NCI-H82 treated with DMSO at 0.1 percent for 48 hours (cell line): ENCODE results near the gene RASA4B.
"Not testable (repeated sequence)": the region's sequence is repeated elsewhere in the genome, so short reads cannot be mapped to it uniquely, and the experiment has no call there.

Experiments used
- DNase-seq: peaks from one replicate; lab custom pipeline; 2025; ENCODE audit not compliant: unreplicated experiment; lab: John Stamatoyannopoulos, UW

RASA4B gene

DNA sequence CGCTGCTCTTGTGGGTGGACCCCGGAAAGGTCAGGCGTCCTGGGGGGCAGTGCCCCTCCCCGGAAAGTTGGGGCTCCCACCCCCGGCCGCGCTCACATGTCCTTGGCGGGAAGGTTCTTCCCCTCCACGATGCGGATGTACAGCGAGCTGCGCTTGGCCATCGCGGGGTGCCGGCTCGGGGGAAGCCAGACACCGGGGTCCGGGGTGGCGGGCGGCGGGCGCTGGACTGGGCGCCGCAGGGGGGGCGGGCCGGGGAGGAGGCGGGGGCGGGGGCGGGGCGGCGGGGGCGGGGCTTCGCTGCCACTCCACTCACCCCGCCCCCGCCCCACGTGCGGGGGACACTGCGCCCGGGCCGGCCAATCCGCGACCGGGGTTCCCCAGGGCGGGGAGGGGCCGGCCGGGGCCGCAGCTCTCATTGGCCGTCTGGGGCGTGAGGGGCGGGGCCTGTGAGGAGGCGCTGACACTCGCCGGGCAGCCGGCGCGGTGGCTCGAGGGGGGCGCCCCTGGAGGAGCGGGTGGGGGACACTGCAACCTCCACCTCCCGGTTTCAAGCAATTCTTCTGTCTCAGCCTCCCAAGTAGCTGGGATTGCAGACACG is at the start of gene RASA4B:
Gene RASA4B, minus strand, starts transcription at position 228 of the 598 bp plus-strand sequence. Its CDS starts 67 bp downstream, at position 161.
- DNase-seq, result not testable (repeated sequence)

DNA sequence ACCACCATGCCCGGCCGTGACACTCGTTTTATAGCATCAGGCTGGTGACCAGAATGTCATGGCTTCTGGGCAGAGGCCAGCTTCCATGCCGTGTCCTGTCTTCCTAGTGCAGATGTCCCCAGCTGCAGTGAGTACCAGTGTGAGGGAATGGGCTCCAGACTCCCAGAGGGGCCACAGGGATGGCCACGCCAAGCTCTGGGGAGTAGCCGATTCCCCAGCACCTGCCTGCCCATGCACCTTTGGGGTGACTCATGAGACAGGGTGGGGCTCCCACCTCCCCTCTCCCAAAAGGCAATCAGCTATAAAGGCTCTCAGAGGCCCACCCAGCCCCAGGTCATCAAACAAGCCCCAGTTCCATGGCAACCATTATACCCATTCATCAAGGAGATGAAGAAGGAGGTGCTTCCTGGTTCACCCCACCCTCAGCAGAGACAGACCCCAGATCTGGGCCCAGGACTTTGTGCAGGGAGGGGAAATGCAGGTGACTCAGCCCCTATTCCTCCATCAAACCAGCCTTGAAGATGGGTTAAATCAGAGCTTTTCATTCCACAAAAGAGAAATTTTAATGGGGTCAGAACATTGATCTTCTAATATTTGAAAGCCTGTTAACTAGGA is 33.3 kb upstream of the RASA4B start, which contains the start of gene SPDYE2:
Gene SPDYE2, plus strand, starts transcription at position 419 of the 615 bp plus-strand sequence. CDS start 2,030 bp downstream, outside the sequence.
- DNase-seq, result not testable (repeated sequence)

DNA sequence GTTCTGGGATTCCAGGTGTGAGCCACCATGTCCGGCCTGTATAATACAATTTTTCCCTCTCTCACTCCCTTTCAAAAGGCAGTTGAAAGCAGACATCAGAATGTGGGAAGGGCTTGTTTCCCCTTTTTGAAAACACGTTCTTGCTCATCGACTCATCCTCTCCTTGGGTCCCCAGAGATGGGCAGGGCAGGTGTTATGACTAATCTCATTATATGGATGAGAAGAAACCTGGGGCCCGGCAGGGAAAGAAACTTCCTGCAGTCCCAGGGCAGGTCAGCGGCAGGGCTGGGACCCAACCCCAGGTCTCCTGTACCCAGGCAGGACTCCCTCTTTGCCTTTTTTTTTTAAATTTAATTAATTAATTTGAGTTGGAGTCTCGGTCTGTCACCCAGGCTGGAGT is 28.8 kb upstream of the RASA4B start:
- DNase-seq, result not testable (repeated sequence)

DNA sequence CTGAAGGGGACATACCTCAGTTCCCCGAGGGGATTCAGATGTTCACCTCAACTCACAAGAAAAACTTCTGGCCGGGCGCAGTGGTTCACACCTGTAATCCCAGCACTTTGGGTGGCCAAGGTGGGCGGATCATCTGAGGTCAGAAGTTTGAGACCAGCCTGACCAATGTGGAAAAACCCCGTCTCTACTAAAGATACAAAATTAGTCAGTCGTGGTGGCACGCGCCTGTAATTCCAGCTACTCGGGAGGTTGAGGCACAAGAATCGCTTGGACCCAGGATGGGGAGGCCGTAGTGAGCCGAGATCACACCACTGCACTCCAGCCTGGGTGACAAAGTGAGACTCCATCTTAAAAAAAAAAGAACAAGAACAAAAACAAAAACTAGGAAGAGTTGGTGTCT is 27.7 kb upstream of the RASA4B start:
- DNase-seq, result not testable (repeated sequence)

DNA sequence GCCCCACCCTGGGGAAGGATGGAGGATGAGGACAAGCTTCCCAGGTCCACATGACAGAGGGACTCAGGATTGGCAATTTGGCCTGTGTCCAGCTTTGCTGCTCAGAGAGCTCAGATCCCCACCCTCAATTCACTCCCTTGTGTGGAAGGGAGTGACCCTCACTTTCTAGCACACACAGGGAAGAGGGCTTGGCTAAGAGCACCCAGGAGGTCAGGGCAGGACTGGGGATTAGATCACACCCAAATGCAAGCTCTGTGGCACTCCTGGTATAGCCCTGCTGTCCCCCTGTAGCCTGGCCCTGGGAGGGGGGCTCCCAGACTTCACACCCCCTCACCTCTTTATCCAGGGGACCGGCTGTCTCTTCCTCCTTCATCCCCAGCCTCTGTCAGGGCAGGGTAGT is 26.8 kb upstream of the RASA4B start:
- DNase-seq, result not testable (repeated sequence)

DNA sequence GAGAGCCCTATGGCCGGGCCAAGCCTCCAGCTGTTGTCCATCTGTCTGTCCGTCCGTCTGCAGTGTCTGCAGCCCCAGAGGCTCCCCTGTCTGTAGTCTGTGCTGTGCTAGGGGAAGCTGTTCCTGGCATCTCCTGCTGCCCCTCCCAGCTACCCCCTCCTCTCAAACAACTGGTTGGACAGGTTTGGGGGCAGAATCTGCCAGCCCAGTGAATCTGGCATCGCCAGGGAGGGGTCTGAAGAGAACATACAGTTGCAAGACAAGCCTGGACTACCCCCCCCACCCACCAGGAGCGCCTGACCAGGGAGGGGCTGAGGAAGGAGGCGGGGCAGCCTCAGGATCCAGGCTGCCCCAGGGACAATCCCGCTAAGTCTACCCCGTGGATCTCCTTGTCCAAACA is 26.0 kb upstream of the RASA4B start, which contains the start of gene UPK3BL2:
Gene UPK3BL2, minus strand, starts transcription at position 101 of the 400 bp plus-strand sequence. Its CDS starts 60 bp downstream, at position 41.
- not testable (repeated sequence) for DNase-seq

DNA sequence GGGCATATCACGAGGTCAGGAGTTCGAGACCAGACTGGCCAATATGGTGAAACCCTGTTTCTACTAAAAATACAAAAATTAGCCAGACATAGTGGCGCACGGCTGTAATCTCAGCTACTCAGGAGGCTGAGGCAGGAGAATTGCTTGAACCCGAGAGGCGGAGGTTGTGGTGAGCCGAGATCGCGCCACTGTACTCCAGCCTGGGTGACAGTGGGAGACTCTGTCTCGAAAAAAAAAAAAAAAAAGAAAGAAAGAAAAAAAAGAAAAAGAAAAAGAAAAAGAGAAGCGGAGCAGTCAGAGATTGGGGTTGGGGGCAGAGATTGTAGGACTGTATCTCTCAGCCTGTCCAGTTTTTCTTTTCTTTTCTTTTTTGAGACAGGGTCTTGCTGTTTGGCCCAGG is 25.2 kb upstream of the RASA4B start:
- not testable (repeated sequence) for DNase-seq

DNA sequence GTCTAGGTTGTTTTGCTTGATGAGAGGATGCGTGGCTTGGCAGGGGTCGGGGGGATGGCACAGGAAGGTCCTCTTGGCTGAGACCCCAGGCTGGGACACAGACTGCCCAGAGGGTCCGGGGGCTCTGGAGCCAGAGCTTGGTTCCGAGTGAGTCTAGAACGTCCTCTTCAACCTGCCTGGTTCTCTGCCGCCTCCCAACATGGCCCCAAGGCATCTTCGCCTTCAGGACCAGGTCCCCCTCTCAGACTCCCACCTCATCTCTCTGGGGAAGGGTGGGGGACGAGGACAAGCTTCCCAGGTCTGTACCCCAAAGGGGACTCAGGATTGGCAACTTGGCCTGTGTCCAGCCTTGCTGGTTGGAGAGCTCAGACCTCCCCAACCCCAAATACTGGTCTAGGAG is 24.5 kb upstream of the RASA4B start:
- DNase-seq, result not testable (repeated sequence)

DNA sequence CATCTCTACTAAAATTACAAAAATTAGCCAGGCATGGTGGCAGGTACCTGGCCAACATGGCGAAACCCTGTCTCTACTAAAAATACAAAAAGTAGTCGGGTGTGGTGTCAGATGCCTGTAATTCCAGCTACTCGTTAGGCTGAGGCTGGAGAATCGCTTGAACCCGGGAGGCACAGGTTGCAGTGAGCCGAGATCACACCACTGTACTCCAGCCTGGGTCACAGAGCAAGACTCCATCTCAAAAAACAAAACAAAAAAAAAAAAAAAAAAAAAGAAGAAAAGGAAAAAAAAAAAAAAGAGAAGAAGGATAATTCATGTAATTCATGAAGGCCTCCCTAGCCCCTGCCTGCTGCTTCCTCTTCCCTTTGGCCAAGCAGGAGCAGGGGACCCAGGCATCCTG is 23.0 kb upstream of the RASA4B start:
- DNase-seq, result not testable (repeated sequence)

DNA sequence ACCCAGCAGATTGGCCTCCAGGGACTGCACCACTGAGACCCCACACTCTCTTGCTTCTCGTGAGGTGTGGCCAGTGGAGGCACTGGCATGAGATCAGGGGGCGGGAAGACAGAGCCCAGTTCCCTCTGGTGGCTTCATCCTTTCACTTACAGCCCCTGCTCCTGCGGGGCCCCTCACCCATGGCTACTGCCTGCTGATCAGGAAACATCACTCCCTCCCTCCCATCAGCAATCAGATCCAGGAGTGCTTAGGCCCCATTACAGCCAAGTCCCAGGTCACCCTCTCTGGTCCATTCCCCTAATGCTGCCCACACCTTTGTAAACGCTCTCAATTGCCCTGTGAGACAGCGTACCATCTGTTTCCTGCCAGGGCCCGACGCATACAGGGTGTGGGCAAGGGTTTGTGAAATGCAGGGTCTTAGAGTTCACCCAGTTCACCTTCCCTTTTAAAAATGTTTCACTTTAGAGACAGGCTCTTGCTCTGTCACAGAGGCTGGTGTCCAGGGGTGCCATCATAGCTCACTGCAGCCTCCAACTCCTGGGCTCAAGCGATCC is 17.6 kb upstream of the RASA4B start:
- not testable (repeated sequence) for DNase-seq

DNA sequence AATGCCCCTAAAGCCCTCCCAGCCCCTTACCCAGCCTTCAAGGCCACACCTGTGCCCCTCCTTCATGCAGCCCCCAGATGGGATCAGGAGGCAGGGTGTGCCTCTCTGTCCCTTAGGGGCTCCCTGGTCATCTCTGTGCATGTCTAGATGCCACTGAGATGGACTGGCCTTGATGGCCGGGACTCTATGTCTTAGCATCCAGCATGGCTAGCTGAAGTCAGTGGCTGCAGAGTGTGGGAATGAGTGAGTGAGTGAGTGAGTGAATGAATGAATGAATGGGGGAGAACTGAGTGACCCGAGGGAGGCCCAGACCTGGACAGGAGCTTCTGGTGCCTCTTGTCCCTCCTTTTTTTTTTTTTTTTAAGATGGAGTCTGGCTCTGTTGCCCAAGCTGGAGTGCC is 14.6 kb upstream of the RASA4B start:
- DNase-seq, result not testable (repeated sequence)

DNA sequence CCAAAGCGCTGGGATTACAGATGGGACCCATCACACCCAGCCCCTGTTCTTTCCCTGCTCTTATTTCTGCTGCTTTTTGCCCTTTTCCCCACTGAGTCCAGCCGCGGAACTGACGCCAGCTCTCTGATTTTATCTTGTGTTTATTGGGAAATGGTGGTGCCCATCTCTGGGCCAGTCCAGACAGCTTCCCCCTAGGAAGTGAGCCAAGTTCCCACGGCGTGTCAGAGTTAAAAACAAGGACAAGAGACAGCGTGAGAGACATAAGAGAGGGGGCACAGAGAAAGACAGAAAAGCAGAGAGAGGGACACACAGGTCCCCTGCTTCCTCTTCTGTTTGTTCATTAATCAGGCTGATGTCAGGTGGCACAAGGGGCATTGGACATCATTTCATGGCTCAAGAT is 14.0 kb upstream of the RASA4B start:
- DNase-seq, result not testable (repeated sequence)

DNA sequence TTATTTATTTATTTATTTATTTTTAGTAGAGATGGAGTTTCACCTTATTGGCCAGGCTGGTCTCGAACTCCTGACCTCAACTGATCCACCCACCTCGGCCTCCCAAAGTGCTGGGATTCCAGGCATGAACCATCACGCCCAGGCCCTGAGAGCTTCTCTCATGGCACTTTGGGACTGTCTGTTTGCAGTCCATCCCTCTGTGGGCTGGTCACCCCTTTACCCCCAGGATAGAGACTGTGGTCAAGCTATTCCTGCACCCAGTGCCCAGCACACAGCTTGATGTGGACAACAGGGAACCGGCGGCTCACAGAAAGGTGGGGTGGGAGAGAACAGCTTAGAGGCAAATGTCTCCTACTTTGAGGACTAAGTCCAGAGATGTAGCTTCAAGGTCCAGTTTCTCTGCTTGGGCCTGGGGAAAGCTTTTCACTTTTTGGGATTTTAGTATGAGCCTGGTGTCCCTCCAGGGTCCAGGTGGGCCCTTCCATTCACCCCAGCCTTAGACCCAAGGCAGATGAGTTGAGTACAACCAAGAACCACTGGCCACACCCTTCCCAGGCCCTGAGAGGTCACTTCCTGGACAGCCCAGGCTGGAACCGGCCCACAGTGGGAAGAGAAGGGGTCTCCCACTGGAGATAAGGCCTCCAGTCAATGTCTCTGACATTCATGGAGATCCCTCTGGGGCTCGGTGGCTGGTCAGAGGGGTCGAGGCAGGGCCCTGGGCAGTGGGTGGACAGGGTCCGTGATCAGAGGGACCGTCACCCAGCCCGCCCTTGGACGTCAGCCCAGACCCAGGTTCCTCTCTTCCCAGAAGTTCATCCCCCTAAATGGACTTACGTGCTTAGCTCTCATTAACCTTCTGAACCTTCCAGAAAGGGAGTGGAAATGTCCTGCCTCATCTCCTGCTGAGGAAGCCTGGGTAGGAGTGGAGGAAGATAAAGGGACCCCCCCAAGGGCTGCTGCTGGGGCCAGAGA is 10.5 kb upstream of the RASA4B start:
- DNase-seq, result not testable (repeated sequence)

DNA sequence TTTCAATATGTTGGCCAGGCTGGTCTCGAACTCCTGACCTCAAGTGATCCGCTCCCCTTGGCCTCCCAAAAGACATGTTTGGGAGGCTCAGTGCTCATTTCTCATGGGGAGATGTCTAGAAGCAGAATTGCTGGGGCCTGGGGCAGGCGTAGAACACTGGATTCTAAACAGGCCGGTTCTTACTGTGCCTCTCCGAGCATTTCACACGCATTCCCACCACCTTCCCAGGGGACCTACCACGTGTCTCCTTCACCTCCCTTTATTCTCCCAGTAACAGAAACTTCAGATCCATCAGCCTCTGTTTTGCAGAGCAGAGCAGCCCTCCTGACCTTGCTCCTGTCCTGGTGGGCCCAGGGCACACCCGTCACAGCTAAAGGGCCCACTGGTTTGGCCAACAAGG is 9.6 kb upstream of the RASA4B start:
- not testable (repeated sequence) for DNase-seq

DNA sequence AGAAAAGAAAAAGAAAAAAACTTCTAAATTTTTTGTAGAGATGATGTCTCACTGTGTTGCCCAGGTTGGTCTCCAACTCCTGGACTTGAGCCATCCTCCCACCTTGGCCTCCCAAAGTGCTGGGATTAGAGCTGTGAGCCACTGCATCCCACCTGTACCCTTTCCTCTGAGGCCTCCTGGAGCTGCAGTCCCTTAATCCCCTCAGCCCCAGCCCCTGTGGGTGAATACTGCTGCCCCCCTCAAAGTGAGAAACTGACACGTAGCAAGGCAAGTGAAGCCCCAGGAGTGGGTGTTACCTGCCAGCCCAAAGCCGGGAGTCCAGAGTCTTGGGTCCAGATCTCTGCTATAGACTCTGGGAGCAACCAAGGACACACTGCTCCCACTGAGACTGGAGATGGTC is 7.2 kb upstream of the RASA4B start:
- not testable (repeated sequence) for DNase-seq

DNA sequence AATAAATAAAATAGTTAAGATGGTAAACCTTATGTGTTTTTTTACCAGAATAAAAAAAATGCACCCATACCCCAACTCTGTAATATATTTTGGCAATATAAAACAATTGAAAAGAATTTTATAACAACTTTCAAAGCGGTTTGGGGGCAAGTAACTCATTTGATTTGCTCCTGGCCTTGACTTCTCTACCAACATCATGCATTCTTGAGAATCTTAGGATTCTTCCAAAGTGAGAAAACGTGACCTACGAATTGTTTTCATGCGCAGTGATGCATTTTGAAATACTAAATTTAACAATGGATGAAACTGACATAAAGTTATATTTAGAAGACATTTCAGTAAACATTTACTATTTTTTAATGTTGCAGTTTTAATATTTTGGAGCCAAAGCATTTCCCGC is 3.2 kb upstream of the RASA4B start:
- DNase-seq, result not testable (repeated sequence)

DNA sequence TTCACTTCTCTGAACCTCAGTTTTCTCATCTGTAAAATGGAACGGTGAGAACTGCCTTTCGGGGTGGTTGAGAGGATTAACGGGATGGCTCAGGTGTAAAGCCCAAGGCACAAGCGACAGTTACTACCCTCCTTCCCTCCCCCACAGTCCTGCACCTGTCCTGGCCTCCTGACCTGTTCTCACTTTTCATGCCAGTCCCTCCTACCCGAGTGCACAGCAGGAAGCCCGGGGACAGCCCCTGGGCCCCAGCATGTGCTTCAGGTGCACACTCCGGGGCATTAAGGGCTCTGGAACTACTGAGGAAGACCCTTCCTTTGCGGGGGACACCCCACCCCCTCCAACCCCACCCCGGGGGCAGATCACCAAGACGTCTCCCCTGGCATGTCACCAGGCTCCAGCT is 626 bp downstream of the RASA4B start:
- DNase-seq, result not testable (repeated sequence)

DNA sequence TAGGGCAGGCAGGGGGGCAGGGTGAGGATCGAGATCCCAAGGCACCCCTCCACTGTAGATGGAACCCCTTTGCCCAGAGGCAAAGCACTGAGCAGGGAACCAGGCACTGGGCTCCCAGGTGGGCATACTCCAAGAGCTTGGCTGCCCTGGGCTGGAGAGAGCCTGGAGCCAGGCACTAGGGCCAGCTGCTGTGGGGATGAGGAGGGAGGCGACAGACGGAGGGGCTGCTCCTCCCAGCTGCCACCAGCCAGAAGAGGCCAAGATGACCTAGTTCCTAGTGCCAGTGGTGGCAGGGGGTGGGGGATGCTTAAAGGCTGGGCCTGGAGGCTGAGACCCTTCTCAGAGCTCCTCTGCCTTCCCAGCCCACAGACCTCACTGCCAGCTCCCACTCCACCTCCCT is 1.7 kb downstream of the RASA4B start:
- DNase-seq, result not testable (repeated sequence)

DNA sequence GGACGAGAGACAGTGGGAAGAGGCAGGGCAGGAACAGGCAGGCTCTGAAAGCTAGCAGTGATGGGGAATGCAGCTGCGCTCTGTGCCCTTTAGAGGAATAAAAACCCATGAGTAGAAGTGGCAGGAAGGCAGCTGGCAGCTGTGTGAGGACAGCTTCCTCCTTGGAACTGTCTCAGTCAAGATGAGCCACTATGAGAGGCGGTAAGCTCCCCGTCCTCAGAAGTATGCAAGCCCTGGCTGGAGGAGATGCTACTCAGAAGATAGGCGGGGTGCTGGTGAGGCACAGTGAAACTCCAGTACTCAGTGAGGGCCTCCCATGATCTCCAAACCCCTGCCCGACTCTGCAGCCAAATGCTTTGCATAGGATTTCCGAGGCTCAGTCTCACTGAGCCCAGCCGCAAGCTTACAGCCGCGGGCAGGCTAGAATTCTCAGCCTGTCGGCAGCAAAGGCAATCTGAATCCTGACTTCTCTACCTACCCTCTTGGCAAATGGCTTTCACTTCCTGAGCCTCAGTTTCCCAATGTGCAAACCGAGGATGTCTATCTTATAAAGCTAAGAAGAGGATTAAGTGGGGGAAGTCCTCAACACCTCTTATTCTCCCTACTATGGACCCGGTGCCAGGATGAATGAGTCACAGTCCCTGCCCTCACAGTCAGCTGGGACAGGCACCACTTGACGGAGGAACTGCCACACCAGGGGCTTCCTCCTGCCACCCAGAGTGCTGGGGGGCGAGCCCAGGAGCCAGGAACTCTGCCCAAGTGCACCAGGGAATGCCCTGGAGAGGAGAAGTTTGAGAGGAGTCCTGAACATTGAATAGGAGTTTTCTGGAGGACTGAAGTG is 2.5 kb downstream of the RASA4B start:
- DNase-seq, result not testable (repeated sequence)

DNA sequence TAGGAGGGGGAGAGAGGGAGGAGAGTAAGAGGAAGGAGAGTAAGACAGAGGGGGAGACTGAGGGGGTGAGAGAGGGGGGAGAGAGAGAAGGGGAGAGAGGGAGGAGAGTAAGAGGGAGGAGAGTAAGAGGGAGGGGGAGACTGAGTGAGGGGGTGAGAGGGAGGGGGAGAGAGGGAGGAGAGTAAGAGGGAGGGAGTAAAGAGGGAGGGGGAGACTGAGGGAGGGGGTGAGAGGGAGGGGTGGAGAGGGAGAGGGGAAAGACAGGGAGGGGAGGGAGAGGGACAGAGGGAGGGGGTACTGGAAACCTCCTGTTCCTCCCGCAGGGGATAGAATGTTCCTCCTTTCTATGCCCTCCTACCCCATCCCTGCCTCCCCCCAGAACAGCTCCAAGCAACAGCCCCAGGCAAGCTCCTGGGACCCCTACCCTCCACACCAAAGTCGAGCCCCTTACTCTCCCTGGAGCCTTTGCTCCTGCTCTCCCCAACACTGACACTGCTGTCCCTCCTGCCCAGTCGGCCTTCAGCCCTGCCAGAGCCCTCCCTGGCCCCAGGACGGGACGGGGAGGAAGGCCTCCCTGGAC is 4.8 kb downstream of the RASA4B start:
- not testable (repeated sequence) for DNase-seq
